C4-2B (cell line): ENCODE results near the gene CHRNA9.
A peak's percentile ranks its signal among the peaks of the same experiment; 100 is the strongest.

Experiments used
- H3K27ac ChIP-seq: fragments of 450-650 bp; 2 replicates; pipeline ENCODE4 v1.5.1; 2017
- ZFX ChIP-seq: fragments of 450-650 bp; IDR thresholded peaks from 2 replicates; pipeline ENCODE4 v1.6.1; 2017
- TF ChIP-seq, protein P1 (sequence below): fragments of 450-650 bp; conservative IDR thresholded peaks from 2 replicates; pipeline ENCODE4 v1.5.1; 2017; ENCODE audit warnings: mild to moderate bottlenecking

The CHRNA9 gene

DNA sequence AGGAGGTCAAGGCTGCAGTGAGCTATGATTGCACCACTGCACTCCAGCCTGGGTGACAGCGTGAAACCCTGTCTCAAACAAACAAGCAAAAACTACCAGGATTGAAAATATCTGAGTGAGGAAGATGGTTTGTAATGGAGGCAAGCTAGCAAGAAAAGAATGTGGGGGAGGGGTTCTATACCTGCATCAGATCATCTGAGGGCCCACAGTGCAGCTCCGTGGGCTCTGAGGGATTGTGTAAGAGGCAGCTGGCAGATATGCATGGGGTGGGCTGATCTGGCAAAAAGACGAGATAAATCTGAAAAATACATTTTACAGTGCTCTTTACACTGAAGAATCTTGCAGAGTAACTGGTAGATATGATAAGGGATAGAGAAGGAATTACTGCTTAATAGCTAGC is 28.9 kb upstream of the CHRNA9 start:
- no peak overlapping the region for H3K27ac ChIP-seq
- TF ChIP-seq, protein P1, sequence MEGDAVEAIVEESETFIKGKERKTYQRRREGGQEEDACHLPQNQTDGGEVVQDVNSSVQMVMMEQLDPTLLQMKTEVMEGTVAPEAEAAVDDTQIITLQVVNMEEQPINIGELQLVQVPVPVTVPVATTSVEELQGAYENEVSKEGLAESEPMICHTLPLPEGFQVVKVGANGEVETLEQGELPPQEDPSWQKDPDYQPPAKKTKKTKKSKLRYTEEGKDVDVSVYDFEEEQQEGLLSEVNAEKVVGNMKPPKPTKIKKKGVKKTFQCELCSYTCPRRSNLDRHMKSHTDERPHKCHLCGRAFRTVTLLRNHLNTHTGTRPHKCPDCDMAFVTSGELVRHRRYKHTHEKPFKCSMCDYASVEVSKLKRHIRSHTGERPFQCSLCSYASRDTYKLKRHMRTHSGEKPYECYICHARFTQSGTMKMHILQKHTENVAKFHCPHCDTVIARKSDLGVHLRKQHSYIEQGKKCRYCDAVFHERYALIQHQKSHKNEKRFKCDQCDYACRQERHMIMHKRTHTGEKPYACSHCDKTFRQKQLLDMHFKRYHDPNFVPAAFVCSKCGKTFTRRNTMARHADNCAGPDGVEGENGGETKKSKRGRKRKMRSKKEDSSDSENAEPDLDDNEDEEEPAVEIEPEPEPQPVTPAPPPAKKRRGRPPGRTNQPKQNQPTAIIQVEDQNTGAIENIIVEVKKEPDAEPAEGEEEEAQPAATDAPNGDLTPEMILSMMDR, result no peak
- TF ChIP-seq ZFX, result no peak

DNA sequence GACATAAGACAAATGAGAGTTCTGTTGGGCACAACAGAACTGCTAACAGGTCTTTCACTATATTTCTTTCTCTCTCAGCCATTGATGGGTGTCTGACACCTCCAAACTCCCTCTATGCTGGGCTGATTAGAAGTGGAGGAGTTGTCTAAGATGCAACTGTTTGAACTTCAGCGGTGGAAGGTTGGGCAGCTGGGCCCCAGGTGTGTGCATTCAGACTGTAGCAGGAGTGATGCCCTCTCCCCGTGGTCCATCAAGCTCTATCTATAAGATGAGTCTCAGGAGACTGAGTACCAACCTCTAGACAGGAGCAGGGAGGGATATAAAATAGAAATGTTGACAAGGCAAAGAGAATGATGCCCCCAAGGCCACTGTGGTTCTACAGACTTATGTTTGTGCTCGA is 28.2 kb upstream of the CHRNA9 start:
- no peak overlapping the region for H3K27ac ChIP-seq
- TF ChIP-seq ZFX, result no peak
- TF ChIP-seq, protein P1, result no peak

DNA sequence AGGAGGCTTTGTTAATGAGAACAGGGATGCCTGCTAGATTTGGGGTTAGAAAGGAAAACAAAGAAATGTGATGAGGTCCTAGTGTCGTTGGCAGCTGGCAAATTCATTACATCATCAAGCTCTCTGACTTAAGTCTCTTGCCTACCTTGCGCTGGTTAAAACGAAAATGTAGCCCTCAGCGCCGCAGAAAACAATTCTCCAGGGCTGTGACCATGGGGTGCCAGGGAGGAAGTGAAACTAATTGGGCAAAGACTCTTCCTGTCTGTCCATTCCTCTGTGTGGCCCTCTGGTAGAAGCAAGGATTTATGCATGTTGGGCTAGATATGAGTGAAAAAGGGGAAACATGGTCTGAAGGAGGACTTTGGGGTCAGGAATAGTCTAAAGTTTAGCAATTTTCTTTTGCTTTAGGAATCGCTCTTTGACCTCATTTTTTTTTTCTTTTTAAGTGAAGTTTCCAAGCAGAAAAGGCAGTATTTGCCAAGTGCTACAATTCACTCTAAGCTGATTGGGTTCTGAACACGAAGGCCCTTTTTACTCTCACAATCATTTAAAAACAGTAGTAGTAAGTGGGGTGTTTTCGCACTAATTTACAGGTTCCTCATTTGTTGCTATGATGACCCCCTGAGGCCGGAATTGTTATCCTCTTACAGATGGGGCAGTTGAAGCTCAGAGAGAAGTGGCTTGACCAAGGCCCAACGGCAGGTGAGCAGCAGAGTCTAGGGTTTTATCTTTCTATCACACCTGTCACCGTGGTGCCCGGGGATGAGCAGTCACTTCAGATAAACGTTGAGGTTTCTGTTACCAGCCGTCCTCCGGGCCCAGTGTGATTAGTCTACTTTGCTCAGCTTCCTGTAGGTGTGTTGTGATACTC is 27.3 kb upstream of the CHRNA9 start:
- H3K27ac ChIP-seq, result no peak overlapping the region
- TF ChIP-seq, protein P1, result no peak
- TF ChIP-seq ZFX, result no peak

DNA sequence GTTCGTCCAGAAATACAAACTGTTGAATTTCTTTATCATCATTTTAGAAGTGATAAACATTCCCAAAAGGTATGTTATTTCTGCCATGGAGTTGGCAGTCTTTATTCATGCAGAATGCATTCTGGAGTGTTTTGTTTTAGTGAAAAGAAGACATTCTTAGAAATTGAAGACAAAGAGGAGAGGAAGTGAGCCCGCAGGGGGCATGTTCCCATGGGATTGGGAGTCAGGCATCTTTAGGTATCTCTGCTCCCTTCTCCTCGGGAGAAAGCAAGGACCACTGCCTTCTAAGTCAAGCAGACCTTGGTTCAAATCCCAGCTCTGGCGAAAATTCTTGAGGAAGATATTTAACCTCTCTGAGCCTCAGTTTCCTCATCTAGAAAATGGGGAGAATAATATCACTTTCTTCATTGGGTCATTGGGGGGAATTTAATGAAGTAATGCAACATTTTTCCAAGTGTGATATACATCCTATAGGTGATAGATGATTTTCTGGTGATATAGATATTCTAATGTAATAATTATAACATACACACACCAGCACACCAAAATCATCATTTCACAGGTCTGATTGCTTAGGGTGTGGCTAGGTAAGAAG is 26.5 kb upstream of the CHRNA9 start:
- H3K27ac ChIP-seq, result no peak overlapping the region

DNA sequence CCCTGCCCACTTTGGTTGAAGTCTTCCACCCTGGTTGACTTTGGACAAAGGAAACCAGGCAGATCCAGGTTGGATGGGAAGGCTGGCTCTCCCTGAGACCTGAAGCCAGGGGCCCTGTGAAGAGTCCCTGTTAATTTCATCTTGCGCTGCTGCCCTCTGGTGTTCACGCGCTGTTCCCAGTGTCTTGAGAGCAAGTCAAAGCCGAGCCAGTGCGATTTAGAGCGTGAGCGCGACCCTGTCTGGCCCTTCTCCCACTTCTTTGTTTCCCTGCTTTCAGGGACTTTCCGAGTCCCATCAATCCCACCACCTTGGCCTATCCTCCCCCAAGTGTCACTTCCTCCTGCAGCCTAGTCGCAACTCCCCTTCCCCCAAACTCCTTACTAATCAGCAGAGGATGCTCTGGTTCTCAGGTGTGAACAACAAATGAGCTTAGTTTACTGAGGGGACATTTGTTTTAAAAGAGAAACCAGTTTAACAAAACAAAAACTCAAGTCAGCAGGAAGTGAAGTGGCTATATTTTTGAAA is 25.8 kb upstream of the CHRNA9 start:
- no peak overlapping the region for H3K27ac ChIP-seq
- TF ChIP-seq, protein P1, result peak; percentile 89
- TF ChIP-seq ZFX, result no peak

More for the DNA sequence above, 26.5 kb upstream of the CHRNA9 start:
- no peak for TF ChIP-seq ZFX
- TF ChIP-seq, protein P1, result no peak

DNA sequence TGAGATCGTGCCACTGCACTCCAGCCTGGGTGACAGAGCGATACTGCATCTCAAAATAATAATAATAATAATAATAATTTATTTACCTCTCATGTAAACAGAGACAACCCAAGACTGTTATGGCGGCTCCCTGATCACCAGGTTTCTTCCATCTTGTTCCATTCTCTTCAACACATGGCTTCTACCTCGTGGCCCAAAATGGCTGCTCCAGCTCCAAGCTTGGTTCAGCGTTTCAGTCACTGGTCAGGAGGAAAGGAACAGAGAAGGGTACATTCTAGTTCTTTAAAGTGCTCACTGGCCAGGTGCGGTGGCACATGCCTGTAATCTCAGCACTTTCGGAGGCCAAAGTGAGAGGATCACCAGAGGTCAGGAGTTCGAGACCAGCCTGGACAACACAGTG is 24.9 kb upstream of the CHRNA9 start:
- TF ChIP-seq, protein P1, result no peak
- TF ChIP-seq ZFX, result no peak
- H3K27ac ChIP-seq, result no peak overlapping the region

DNA sequence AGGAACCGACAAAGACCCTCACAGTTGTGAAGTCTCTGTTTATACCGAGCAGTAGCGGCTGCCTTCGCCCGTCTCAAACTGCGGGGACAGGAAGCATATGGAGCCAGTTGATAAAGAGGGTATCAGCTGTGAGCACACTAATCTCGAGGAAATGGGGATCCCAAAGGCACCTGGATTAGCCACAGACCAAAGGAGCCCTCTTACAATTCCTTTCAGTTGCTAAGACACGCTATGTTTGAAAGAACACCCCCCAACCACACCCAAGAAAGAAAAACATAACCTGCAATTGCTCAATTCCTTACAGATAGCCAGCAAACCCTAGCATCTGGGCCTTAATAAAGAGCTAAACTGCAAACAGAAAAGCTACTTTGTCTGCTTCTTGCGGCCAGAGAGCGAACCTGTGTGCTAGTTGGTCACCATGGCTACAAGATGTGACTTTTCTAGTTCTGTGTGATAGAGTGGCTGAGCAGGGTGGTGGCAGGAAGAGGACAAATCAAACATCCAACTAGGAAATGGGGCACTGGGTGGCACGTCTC is 23.3 kb upstream of the CHRNA9 start:
- TF ChIP-seq, protein P1, result no peak
- no peak for TF ChIP-seq ZFX
- H3K27ac ChIP-seq, result no peak overlapping the region
